Measurements from ENCODE around the gene ARL15.

DNA sequence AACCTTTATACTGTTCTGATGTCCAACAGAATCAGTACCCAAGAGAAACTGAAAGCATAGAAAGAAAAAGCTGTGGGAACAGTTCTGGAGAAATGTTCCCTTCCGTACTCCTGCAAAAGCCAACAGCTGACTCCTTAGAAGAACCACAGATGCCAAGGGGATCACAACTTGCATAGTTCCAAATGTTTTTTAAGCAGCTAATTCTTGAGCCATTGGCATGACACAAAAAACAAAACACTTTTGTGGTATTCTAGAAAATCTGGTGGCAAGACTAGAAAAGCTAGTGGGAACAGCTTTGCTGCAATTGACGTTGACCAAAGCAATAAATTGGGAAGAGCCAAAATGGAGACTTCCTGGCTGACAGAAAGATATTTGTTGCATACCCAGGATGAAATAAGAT is 189.9 kb downstream of the ARL15 start:
- TF ChIP-seq POLR2A (IDR thresholded peaks at IDR 0.05): no peak
- TF ChIP-seq, protein P1, sequence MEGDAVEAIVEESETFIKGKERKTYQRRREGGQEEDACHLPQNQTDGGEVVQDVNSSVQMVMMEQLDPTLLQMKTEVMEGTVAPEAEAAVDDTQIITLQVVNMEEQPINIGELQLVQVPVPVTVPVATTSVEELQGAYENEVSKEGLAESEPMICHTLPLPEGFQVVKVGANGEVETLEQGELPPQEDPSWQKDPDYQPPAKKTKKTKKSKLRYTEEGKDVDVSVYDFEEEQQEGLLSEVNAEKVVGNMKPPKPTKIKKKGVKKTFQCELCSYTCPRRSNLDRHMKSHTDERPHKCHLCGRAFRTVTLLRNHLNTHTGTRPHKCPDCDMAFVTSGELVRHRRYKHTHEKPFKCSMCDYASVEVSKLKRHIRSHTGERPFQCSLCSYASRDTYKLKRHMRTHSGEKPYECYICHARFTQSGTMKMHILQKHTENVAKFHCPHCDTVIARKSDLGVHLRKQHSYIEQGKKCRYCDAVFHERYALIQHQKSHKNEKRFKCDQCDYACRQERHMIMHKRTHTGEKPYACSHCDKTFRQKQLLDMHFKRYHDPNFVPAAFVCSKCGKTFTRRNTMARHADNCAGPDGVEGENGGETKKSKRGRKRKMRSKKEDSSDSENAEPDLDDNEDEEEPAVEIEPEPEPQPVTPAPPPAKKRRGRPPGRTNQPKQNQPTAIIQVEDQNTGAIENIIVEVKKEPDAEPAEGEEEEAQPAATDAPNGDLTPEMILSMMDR (IDR thresholded peaks at IDR 0.05): no peak

Data from esophagus squamous epithelium (tissue), 4 donors.